ENCODE measurements around the gene FAF1. TPM values are rescaled to one million over a fixed set of nuclear protein-coding genes. Genes with fewer than 3 reads are reported as not detected.

FAF1 gene
- total and polyA plus RNA-seq, 2 of the 8 experiments (the other 6 are each of a cell fraction or from before 2014, with no cell fraction given): 10.8 to 65.9 TPM

GRCh38 chr1:50766688-50767087 is 193.4 kb downstream of the FAF1 start:
- no peak for TF ChIP-seq CREB1 (IDR thresholded peaks at IDR 0.05)
- TF ChIP-seq, protein P1, sequence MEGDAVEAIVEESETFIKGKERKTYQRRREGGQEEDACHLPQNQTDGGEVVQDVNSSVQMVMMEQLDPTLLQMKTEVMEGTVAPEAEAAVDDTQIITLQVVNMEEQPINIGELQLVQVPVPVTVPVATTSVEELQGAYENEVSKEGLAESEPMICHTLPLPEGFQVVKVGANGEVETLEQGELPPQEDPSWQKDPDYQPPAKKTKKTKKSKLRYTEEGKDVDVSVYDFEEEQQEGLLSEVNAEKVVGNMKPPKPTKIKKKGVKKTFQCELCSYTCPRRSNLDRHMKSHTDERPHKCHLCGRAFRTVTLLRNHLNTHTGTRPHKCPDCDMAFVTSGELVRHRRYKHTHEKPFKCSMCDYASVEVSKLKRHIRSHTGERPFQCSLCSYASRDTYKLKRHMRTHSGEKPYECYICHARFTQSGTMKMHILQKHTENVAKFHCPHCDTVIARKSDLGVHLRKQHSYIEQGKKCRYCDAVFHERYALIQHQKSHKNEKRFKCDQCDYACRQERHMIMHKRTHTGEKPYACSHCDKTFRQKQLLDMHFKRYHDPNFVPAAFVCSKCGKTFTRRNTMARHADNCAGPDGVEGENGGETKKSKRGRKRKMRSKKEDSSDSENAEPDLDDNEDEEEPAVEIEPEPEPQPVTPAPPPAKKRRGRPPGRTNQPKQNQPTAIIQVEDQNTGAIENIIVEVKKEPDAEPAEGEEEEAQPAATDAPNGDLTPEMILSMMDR (IDR thresholded peaks at IDR 0.05; ENCODE audit: control extremely low read depth in 1 of 3, insufficient read depth in 1 of 3, low read depth in 1 of 3, low read length in 3 of 3): no peak
- no peak for TF ChIP-seq POLR2AphosphoS5 (IDR thresholded peaks at IDR 0.05; ENCODE audit: low read depth, low read length)
- TF ChIP-seq SP4 (IDR thresholded peaks at IDR 0.05; ENCODE audit: low read length): no peak
- TF ChIP-seq TEAD4 (IDR thresholded peaks at IDR 0.05; ENCODE audit: low read depth, low read length): no peak
- no peak for TF ChIP-seq EZH2 (IDR thresholded peaks at IDR 0.05; ENCODE audit: low read depth, low read length, severe bottlenecking)
- no peak for TF ChIP-seq POU5F1 (IDR thresholded peaks at IDR 0.05; ENCODE audit: low read depth, low read length)
- TF ChIP-seq BACH1 (IDR thresholded peaks at IDR 0.05; ENCODE audit: low read length): no peak
- no peak overlapping the region for H3K27ac ChIP-seq (ENCODE audit: low read depth, low read length)
- H3K18ac ChIP-seq (ENCODE audit: extremely low read depth, low read length): no peak overlapping the region
- H3K36me3 ChIP-seq (ENCODE audit: control insufficient read depth in 2 of 4, insufficient read depth in 4 of 4, low read length in 3 of 4): no peaks in the 10 kb centered on the region
- no peak overlapping the region for H3K56ac ChIP-seq (replicated peaks; ENCODE audit: insufficient read length, low read depth, low read length)
- H2BK12ac ChIP-seq (ENCODE audit: low read depth, low read length): no peak overlapping the region
- H4K20me1 ChIP-seq (replicated peaks in 1 of 2; ENCODE audit: control insufficient read depth in 1 of 2, insufficient read depth in 2 of 2, low read length in 2 of 2): peaks cover 0 to 1% of the 10 kb centered on the region in 2 experiments
- H2AFZ ChIP-seq (ENCODE audit: low read length): no peak overlapping the region
- POLR2A ChIA-PET (ENCODE audit: partially characterized antibody): no interaction called here
- H3K23ac ChIP-seq (ENCODE audit: insufficient read length): no peak overlapping the region
- H3K14ac ChIP-seq (ENCODE audit: insufficient read length): no peak overlapping the region
- H4K8ac ChIP-seq (ENCODE audit: extremely low read depth, insufficient read depth, low read length): no peak overlapping the region
- no peak overlapping the region for H2AK5ac ChIP-seq (ENCODE audit: low read depth, low read length)
- H2BK120ac ChIP-seq (replicated peaks; ENCODE audit: low read depth, low read length): no peak overlapping the region
- H2BK20ac ChIP-seq (ENCODE audit: low read length): no peak overlapping the region
- DNase-seq (ENCODE audit: low read depth in 1 of 2, low spot score in 2 of 2) (no peak), FAIRE-seq (no peak)
- H2BK15ac ChIP-seq (ENCODE audit: low read length): no peak overlapping the region
- no peak overlapping the region for H4K5ac ChIP-seq (ENCODE audit: insufficient read length, low read depth, low read length)
- CTCF ChIA-PET (ENCODE audit: partially characterized antibody): interaction anchor here (1.0 kb wide), 1 partner anchor 13 kb away, joined by 3 read pairs; no protein-coding TSS in a partner anchor
- H3K23me2 ChIP-seq (ENCODE audit: low read depth, low read length): no peaks in the 10 kb centered on the region
- no peak overlapping the region for H3K4me2 ChIP-seq (ENCODE audit: insufficient read depth in 1 of 2, low read depth in 2 of 2, low read length in 2 of 2)
- H3K4me3 ChIP-seq (ENCODE audit: extremely low read depth in 1 of 4, insufficient read depth in 2 of 4, low read depth in 3 of 4, low read length in 4 of 4): no peak overlapping the region
- H2BK5ac ChIP-seq (ENCODE audit: low read depth, low read length): no peak overlapping the region
- no peaks in the 10 kb centered on the region for H3K9me3 ChIP-seq (ENCODE audit: insufficient read depth in 2 of 2, low read depth in 1 of 2, low read length in 1 of 2)
- H4K91ac ChIP-seq (replicated peaks; ENCODE audit: insufficient read length, low read length): no peak overlapping the region
- no peak overlapping the region for H3K4ac ChIP-seq (replicated peaks; ENCODE audit: insufficient read length, low read depth, low read length)
- H3K4me1 ChIP-seq (replicated peaks in 1 of 4; ENCODE audit: control insufficient read depth in 3 of 4, insufficient read depth in 4 of 4, low read length in 3 of 4): no peaks in the 10 kb centered on the region
- H3K27me3 ChIP-seq (replicated peaks in 1 of 4; ENCODE audit: control insufficient read depth in 3 of 4, extremely low read depth in 1 of 4, insufficient read depth in 3 of 4, low read length in 3 of 4): no peaks in the 10 kb centered on the region
- no peaks in the 10 kb centered on the region for H3K79me2 ChIP-seq (ENCODE audit: control insufficient read depth in 1 of 2, insufficient read depth in 2 of 2, low read length in 2 of 2)
- H3K9ac ChIP-seq (replicated peaks in 1 of 4; ENCODE audit: extremely low read depth in 1 of 4, low read depth in 3 of 4, low read length in 3 of 4): no peak overlapping the region
- H3K79me1 ChIP-seq (ENCODE audit: low read depth, low read length): no peaks in the 10 kb centered on the region

Data from H1 (cell line).